ENCODE results near the gene UBD.

- TF ChIP-seq CTCF (IDR thresholded peaks at IDR 0.05; ENCODE audit: poor library complexity) (no peak), EZH2 (IDR thresholded peaks at IDR 0.05; ENCODE audit: borderline replicate concordance) (no peak), EZH2phosphoT487 (IDR thresholded peaks at IDR 0.05; ENCODE audit: low read depth, severe bottlenecking, unreplicated experiment) (no peak)
Observed at GRCh38 chr6:29576056-29576455, 16.5 kb upstream of the UBD start.

All from hepatocyte (in vitro differentiated cells).